ENCODE measurements around the gene CTNNA3.

DNA sequence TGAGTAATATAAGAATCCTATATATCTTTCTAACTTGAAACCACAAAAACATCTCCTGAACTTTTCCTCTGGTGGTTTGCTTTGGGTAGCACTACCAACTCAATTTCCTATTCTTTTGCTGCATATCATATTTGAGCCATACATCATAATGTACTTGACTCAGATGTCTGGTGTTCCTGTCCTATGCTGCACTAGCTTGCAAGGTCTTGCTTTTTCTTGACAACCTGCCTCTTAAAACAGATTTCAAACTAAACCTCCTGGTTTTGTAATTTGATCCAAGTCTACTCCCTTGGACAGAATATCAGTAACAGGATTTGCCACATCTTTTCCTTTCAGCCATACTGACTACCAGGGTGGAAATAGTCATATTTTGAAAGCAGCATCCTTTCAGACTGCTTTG is 1290.4 kb downstream of the CTNNA3 start:
- TF ChIP-seq CTCF (IDR thresholded peaks at IDR 0.05) (no peak), POLR2A (IDR thresholded peaks at IDR 0.05) (no peak)

All from right lobe of liver (tissue), 4 donors.